ENCODE data around the gene NUDT4.

DNA sequence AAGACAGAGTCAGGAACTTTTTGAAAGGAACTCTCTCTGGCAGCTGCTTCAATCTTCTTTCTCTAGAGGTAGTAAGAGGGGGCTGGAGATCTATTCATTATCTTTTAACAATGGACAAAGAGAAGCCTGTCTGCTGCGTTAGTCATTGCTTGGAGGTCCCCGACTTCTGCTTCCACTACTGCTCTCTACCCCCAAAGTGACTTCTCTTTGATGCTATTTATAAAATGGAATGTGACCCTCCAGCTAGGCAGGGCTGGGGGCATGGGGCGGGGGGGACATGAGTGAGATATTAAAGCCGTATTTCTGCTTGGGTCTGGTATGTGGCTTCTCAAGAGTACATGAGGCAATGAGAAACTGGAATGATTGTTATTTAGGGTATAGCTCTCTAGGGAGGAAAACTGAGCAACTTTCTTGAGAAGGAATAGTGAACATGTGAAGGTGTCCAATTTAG lies 41.4 kb upstream of the NUDT4 start:
- TF ChIP-seq, protein P1, sequence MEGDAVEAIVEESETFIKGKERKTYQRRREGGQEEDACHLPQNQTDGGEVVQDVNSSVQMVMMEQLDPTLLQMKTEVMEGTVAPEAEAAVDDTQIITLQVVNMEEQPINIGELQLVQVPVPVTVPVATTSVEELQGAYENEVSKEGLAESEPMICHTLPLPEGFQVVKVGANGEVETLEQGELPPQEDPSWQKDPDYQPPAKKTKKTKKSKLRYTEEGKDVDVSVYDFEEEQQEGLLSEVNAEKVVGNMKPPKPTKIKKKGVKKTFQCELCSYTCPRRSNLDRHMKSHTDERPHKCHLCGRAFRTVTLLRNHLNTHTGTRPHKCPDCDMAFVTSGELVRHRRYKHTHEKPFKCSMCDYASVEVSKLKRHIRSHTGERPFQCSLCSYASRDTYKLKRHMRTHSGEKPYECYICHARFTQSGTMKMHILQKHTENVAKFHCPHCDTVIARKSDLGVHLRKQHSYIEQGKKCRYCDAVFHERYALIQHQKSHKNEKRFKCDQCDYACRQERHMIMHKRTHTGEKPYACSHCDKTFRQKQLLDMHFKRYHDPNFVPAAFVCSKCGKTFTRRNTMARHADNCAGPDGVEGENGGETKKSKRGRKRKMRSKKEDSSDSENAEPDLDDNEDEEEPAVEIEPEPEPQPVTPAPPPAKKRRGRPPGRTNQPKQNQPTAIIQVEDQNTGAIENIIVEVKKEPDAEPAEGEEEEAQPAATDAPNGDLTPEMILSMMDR (IDR thresholded peaks at IDR 0.05) = no peak
- TF ChIP-seq GABPA (IDR thresholded peaks at IDR 0.05; ENCODE audit: low read depth) (no peak), TCF12 (IDR thresholded peaks at IDR 0.05) (no peak; the same call in 1 of the 2 replicates), NFIC (IDR thresholded peaks at IDR 0.05; ENCODE audit: borderline replicate concordance) (no peak), FOXJ3 (CRISPR knock-in tag; IDR thresholded peaks at IDR 0.05) (no peak), RAD21 (IDR thresholded peaks at IDR 0.05; ENCODE audit: low read length) (no peak), NRF1 (IDR thresholded peaks at IDR 0.05; ENCODE audit: low read depth, low read length) (no peak)
- TF ChIP-seq, protein P2, sequence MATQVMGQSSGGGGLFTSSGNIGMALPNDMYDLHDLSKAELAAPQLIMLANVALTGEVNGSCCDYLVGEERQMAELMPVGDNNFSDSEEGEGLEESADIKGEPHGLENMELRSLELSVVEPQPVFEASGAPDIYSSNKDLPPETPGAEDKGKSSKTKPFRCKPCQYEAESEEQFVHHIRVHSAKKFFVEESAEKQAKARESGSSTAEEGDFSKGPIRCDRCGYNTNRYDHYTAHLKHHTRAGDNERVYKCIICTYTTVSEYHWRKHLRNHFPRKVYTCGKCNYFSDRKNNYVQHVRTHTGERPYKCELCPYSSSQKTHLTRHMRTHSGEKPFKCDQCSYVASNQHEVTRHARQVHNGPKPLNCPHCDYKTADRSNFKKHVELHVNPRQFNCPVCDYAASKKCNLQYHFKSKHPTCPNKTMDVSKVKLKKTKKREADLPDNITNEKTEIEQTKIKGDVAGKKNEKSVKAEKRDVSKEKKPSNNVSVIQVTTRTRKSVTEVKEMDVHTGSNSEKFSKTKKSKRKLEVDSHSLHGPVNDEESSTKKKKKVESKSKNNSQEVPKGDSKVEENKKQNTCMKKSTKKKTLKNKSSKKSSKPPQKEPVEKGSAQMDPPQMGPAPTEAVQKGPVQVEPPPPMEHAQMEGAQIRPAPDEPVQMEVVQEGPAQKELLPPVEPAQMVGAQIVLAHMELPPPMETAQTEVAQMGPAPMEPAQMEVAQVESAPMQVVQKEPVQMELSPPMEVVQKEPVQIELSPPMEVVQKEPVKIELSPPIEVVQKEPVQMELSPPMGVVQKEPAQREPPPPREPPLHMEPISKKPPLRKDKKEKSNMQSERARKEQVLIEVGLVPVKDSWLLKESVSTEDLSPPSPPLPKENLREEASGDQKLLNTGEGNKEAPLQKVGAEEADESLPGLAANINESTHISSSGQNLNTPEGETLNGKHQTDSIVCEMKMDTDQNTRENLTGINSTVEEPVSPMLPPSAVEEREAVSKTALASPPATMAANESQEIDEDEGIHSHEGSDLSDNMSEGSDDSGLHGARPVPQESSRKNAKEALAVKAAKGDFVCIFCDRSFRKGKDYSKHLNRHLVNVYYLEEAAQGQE (IDR thresholded peaks at IDR 0.05; ENCODE audit: low read depth, low read length) = no peak
- TF ChIP-seq, protein P3, sequence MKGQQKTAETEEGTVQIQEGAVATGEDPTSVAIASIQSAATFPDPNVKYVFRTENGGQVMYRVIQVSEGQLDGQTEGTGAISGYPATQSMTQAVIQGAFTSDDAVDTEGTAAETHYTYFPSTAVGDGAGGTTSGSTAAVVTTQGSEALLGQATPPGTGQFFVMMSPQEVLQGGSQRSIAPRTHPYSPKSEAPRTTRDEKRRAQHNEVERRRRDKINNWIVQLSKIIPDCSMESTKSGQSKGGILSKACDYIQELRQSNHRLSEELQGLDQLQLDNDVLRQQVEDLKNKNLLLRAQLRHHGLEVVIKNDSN (IDR thresholded peaks at IDR 0.05; ENCODE audit: borderline replicate concordance, low read depth) = no peak
- TF ChIP-seq, protein P4, sequence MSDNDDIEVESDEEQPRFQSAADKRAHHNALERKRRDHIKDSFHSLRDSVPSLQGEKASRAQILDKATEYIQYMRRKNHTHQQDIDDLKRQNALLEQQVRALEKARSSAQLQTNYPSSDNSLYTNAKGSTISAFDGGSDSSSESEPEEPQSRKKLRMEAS (IDR thresholded peaks at IDR 0.05; ENCODE audit: low read depth) = no peak

All from SK-N-SH (cell line).